GM12892 (cell line): ENCODE results near the gene PDE3A.

ENCODE experiments used
- POLR2A ChIP-seq: IDR thresholded peaks from 2 replicates; pipeline ENCODE4 v1.6.1; 2011; ENCODE audit warnings: low read depth, low read length, control low read depth
- TAF1 ChIP-seq: IDR thresholded peaks from 2 replicates; pipeline ENCODE4 v1.6.1; 2011; ENCODE audit warnings: low read depth, mild to moderate bottlenecking, control low read depth, low read length, borderline replicate concordance

DNA sequence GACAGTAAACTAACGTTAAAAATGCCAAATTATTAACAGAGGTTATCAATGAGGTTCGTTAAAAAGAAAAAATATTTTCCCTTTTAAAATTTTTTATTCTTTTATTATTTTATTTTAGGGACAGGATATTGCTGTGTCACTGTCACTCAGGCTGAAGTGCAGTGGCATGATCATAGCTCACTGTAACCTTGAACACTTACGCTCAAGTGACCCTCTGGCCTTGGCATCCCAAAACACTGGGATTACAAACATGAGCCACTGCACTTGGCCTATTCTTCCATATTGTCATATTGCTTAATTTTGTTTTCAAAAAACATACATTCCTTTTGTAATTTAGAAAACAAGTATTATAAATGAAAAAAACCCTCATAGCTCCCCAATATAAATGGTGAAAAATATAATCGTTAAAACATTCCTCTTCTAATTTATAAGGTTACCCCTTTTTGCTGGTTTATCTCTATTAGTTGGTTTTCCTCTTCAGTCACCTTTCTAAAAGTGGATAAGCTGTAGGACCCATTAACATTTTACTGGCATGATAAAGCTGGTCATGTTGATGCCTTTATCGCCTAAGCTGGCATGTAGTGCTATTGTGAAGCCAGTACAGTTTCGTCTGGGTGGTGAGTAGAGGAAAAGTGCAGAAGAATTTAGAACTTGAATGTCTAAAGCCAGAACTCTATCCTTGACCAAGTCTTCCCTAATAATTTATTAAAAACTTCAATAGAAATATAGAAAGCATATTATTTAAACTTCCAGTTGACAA is 27.6 kb downstream of the PDE3A start:
- no peak for TF ChIP-seq TAF1
- TF ChIP-seq POLR2A, result no peak
